Stimulated activated CD8-positive, alpha-beta memory T cell treated with anti-CD3 and anti-CD28 coated beads, Interleukin-15, amount 100 ng/mL, for 24 hours (primary cell): ENCODE results near the gene PEX16.
"Not testable (repeated sequence)": the region's sequence is repeated elsewhere in the genome, so short reads cannot be mapped to it uniquely, and the experiment has no call there.

Source experiments
- DNase-seq: peaks from one replicate; pipeline ENCODE4 v3.0.0-alpha.2; 2020; ENCODE audit warnings: low read depth

Gene PEX16

GRCh38 chr11:45918331-45918941, 759 bp upstream of the PEX16 start:
- no peak for DNase-seq

GRCh38 chr11:45917286-45917622, 423 bp downstream of the PEX16 start:
- no peak for DNase-seq

DNA sequence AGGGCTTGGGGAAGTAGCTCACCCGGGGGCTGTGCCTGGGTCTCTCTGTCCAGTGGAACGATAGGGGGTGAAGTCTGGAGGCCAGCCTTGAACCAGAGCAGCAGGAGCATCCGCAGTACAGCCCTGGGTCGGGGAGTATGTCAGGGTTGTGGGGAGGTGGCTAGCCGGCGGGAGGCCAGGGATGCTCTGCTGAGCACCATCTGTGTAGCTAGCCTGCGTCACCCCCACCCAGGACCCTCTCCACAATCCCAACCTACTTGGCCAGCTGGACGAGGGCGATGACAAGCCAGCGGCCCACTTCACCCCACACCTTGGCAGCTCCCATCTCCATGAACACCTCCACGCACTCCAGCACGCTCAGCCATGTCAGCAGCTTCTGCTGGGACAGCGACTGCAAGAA, 2.2 kb downstream of the PEX16 start:
- DNase-seq, result no peak

DNA sequence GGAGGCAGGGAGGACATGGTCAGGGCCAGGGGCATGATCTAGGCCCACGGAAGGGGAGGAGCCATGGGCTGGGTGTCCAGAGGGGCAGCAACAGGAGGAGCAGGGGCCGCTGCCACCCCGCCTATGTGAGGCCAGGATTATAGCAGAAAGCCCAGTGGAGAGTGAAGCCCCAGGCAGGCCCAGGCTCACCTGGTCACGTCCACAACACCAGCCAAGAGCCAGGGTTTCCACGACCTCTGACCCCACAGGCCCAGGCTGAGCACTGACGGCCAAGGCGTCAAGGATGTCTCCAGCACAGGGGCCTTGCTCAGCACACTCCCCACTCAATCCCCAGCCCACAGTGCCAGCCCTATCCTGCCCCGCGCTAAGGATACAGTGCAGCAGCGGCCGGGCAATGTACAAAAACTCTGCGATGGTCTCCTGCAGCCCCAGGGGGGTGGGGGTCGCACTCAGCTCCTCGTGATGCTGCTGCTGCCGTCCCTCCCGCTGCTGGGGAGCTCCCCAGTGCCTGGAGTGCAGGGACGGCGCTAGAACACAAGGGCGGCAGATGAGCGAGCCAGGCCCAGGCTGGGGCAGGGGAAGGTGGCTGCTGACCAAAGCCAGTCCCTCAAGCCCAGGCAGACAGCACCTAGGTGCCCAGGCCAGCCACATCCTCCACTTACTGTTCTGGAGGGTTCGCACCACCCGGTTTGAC, 3.6 kb downstream of the PEX16 start:
- no peak for DNase-seq

GRCh38 chr11:45913514-45913913, 4.2 kb downstream of the PEX16 start:
- DNase-seq, result no peak

DNA sequence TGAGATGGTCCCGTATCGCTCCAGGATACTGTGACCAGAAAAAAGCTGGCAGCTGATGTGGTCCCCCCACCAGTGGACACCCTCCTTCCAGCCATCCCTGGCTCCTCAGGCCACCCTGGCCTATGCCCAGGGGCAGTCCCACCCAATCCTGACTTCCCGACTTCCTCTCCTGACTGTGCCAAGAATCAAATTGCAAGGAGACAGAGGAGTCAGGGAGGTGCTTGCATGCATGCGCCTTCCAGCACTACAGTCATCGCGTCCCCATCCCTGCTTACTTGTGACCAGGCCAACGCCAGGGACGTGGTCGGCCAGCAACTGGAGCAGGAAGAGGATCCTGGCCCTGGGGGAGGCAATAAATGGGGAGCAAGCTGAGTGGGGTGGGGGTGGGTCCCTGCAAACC, 7.1 kb downstream of the PEX16 start:
- no peak for DNase-seq

DNA sequence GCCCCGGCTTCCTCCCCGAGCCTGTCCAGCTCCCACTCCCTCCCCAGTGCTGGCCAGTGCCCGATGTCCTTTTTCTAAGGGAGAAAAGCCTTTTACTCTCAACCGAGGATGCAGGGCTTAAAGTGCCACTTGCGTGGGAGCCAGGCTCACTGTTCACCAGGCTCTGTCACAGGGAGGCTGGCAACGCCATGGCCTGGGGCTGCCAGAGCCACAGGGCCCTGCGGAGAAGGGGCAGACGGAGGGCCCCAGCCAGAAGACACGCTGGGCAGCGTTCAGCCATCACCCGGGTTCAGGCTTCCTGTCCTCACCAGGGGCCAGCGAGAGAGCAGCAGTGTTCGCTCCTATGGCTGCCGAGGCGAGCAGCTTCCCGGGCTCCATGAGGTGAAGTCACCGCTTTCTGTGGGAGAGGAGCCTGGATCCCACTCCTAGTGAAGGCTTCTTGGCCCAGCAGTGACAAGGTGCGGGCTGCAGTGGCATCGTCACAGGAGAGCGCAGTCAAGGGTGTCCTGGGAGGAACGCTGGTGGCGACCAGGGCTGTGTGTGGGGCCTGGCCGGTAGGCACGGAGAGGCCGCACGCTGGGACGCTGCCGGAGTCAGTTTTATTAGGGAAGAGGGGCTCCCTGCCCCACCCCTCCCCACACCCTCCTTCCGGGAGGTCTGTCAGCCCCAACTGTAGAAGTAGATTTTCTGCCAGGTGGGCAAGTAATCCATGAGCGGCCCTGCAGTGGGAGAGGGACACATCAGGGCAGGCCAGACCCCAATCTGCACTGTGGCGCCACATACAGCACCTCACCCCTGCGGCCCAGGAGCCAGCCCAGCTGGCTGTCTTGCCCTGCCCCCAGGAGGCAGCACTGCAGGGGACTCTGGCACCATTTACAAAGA, 7.8 kb downstream of the PEX16 start:
- no peak for DNase-seq

- no peak for DNase-seq
These were observed 9.7 kb downstream of the PEX16 start for GRCh38 chr11:45907911-45908370.

GRCh38 chr11:45906965-45907611, 10.6 kb downstream of the PEX16 start, which contains the start of gene FREY1:
Gene FREY1 (minus strand): TSS chr11:45907271. CDS start chr11:45907245, 26 bp downstream.
- DNase-seq, result no peak

DNA sequence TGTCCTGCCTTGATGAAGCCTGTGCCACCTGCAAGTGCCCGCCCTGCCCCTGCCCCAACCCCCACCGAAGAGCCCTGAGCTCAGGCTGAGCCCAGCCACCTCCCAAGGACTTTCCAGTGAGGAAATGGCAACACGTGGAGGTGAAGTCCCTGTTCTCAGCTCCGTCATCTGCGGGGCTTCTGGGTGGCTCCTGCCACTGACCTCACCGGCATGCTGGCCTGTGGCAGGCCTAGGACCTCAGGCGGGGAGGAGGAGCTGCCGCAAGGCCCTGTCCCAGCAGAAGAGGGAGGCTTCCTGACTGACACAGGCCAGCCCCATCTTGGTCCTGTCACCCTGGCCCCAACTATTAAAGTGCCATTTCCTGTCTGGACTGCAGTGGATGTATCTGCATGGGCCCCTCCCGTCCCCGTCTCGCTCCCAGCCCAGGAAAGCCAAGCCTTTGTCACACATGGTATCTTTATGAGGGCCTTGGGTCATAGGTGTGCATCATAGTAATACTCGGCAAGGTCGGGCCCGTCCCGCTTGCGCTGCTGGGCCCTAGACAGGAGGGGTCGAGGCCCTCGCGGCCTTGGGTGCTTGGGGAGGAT, 11.5 kb downstream of the PEX16 start:
- DNase-seq, result no peak

DNA sequence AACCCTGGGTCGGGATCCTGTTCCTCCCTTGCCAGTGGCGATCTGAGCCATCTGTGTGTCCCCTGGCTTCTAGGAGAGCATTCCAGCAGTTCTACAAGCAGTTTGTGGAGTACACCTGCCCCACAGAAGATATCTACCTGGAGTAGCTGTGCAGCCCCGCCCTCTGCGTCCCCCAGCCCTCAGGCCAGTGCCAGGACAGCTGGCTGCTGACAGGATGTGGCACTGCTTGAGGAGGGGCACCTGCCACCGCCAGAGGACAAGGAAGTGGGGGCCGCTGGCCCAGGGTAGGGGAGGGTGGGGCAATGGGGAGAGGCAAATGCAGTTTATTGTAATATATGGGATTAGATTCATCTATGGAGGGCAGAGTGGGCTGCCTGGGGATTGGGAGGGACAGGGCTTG, 12.1 kb downstream of the PEX16 start:
- not testable (repeated sequence) for DNase-seq

DNA sequence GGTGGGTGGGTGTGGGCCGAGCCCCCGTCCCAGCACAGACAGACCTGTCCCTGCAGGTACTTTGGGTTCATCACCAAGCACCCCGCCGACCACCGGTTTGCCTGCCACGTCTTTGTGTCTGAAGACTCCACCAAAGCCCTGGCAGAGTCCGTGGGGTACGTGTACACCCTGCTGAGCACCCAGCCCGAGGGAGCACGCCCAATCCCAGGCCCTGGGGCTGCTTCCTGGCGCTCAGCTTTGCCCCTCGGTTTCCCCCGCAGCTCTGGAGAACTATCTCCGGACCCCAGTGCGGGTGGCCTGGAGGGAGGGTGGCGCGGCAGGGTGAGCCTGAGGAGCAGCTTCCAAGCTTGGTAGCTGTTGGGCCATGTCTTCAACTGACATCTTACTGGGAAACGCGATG, 12.6 kb downstream of the PEX16 start:
- no peak for DNase-seq

DNA sequence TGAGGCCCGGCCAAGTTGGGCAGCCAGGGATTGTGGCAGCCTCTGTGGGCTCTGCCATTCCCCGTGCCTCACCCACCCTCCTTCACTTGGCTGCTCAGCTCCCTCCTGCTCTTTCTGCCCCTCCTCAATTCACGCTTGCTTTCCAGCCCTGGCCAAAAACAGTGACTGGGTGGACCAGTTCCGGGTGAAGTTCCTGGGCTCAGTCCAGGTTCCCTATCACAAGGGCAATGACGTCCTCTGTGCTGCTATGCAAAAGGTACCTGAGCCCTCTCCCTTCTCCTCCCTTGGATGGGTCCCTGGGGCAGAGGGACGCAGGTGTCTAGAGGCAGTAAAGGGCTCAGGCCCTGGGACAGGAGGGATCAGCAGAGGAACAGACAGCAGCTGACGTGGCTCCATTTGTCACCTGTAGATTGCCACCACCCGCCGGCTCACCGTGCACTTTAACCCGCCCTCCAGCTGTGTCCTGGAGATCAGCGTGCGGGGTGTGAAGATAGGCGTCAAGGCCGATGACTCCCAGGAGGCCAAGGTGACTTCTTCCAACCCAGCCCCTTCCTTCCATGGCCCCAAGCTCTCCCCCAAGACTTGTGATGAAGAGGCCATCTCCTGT, 13.3 kb downstream of the PEX16 start:
- DNase-seq, result no peak

DNA sequence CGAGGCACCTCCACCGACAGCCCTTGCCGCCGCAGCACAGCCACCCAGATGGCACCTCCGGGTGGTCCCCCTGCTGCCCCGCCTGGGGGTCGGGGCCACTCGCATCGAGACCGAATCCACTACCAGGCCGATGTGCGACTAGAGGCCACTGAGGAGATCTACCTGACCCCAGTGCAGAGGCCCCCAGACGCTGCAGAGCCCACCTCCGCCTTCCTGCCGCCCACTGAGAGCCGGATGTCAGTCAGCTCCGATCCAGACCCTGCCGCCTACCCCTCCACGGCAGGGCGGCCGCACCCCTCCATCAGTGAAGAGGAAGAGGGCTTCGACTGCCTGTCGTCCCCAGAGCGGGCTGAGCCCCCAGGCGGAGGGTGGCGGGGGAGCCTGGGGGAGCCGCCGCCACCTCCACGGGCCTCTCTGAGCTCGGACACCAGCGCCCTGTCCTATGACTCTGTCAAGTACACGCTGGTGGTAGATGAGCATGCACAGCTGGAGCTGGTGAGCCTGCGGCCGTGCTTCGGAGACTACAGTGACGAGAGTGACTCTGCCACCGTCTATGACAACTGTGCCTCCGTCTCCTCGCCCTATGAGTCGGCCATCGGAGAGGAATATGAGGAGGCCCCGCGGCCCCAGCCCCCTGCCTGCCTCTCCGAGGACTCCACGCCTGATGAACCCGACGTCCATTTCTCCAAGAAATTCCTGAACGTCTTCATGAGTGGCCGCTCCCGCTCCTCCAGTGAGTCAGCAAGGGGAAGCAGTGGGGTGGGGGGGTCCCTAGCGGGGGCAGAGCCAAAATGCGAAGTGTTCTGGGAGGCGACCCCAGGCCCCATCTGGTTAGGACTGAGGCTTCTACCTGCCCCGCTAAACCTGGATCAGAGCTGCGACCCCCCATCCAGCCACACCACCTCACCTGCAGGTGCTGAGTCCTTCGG, 15.0 kb downstream of the PEX16 start:
- no peak for DNase-seq

- no peak for DNase-seq
These were observed 16.1 kb downstream of the PEX16 start for GRCh38 chr11:45901626-45902025.

- no peak for DNase-seq
These were observed 16.6 kb downstream of the PEX16 start for GRCh38 chr11:45900916-45901617.

DNA sequence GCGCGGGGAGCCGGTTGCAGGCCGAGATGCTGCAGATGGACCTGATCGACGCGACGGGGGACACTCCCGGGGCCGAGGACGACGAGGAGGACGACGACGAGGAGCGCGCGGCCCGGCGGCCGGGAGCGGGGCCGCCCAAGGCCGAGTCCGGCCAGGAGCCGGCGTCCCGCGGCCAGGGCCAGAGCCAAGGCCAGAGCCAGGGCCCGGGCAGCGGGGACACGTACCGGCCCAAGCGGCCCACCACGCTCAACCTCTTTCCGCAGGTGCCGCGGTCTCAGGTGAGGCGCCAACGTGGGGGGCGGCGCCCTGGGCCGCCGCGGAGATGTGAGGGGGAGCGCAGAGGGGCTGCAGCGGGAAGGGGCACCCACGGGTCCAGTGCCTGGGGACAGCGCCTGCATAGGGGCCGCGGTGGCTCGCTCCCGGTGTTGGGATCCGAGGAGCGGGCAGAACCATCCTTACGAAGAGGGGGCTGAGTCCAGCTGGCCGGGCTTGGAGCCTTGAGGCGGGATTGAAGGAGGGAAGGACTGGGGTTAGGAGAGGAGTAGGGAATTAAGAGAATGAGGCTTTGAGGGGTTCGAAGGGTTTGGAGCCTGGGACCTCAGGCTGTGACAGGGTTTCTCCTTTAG, 17.4 kb downstream of the PEX16 start:
- DNase-seq, result not testable (repeated sequence)

GRCh38 chr11:45899448-45900174, 18.1 kb downstream of the PEX16 start:
- peak; percentile 46 for DNase-seq

GRCh38 chr11:45899086-45899447, 18.6 kb downstream of the PEX16 start:
- DNase-seq, result no peak
